GM18867 (cell line): ENCODE measurements around the gene INF2.

ENCODE experiments used
- ATAC-seq: cut with Tn5 transposase; IDR thresholded peaks from one replicate; pipeline ENCODE4 v1.9.1; 2021; ENCODE audit warnings: mild to moderate bottlenecking, moderate library complexity; ENCODE audit not compliant: unreplicated experiment

Gene INF2

DNA sequence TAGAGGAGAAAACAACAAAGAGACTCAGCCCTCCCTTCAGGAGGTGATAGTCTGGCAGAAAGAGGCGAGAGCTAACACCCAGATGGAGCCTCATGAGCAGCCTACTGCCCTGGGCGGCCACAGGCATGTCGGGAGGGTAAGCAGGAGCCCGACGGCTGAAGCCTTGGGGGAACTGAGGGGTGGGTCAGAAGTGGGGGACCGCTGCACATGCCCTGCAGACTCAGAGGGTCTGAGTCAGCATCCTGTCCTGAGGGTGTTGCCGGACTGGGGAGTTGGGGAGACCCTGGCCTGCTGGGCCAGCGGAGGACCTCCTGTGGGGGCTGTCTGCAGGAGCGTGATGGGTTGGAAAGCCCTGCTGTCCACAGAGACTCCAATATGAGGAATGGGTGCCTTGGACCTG, 15.9 kb upstream of the INF2 start:
- ATAC-seq, result no peak

DNA sequence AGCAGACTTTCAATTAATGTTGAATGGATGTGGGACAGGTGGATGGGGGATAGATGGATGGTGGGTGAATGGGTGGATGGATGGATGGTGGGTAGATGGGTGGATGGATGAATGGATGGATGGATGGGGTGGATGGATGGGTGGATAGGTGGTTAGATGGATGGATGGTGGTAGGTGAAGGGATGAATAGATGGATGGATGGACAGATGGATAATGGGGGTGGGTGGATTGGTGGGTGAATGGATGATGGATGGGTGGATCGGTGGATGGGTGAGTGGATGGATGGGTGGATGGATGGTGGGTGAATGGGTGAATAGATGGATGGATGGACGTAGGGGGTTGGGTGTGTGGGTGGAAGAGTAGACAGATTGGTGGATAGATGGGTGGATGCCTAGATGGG, 14.0 kb upstream of the INF2 start:
- no peak for ATAC-seq

DNA sequence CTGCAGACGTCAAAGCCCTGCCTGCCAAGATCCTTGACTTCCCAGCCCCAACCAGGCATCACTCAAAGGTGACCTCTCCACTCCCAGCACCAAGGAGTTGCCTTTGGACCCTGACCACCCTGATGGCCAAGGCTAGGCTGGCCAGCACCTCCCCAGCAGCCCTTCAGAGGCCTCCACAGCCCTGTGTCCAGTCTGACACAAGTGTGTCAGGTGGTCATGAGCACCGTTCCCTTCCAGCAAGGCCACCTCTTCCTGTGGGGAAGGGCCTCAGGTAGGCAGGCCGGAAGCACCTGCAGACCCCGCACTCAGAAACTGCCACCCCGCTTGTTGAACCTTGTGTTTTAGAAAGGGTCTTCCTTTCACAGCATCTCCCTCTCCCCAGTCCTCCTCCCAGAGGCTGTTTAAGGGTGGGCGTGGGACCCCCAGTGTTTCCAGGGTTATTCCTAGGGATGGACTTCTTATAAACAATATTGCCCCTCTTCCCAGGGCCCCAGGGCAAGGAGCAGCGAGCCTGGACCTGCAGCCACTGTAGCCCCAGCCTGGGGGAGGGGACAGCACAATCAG, 13.2 kb upstream of the INF2 start:
- no peak for ATAC-seq

DNA sequence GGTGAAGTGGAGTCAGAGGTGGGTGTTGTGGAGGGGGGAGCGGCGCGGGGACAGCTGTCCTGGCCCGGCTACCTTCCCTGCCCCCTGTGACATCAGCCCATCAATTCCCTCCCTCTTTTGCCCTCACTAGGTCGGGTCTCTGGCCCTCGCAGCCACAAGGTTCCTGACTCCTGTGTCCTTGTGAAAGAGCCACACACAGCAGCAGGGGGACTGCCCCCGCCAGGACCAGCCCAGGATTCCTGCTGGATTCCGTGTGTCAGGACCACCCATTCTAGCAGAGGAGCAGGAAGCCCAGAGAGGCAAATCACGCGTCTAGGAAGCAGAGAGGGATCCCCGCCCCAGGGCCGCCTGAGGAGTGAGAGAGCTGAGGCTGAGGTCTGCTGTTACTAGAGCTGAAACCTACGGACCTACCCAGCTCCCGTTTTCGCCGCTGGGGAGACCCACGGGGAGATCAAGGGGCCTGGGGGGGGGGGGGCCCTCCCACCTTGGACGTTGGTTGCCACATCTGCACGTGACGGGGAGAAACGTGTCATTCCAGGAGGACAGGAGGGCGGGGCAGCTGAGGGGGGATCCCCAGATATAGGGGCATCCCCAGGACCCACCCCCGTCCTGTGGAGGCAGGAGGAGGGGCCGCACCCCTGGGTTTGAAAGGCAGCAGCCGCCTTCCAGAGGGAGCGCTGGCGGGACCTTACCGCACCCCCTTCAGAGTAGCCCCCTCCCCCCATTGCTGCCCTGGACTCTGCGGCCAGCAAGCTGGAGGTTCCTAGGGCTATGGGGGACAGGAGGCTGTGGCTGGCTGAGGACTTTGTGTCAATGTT, 12.5 kb upstream of the INF2 start:
- ATAC-seq, result peak; percentile 17

DNA sequence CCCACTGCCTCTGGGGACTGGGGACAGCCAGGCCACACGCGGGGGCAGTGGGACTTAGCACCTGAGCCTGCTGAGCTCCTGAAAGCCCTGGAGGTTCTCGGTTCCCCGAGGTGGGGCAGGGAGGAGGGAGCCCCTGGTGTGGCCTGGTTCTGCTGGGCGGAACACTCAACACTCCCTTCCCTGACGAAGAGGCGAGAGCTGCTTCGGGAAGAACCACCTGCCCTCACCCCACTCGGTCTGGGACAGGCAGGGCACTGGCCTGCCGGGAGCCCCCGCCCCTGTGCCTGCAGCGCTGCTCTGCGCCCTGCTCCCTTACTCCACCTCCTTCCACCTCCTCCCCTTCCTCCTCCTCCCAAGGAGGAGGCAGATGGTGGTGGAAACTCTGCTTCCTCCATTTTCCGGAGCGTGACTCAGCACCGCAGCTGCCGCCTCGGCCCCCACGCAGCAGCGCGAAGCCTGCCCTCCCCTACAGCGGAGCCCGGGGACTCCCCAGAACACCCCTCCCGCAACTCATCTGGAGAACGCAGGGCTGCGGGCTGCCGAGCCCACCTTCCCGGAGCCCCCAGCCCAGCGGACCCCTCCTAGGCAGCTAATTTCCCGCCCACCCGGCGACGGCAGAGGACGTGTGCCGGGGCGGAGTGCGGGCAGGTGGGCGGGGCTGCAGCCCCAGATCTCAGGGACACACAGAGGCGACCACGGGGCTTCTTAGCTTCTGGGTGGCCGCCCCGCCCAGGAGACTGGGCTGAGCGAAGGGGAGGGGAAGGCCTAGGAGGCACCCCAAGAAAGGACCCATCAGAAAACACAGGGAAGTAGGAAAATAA, 11.7 kb upstream of the INF2 start:
- ATAC-seq, result peak; percentile 37

DNA sequence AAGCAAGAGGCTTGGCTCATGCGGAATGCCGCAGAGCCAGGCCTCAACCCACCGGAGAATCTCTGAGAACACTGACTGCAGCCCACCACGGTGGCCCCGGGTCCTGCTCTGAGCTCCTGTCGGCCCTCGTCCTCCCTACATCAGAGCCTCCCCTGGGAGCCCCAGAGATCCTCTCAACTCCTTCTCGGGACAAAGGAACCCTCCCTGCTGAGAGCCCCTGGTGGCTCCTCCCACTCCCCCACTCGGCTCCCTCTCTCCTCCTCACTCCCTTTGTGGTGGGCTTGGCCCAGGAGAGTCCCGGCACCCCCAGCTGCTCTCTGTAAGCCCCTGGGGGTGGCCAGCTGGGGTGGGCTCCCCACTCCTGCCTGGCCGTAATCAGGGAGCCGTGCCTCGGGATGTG, 11.1 kb upstream of the INF2 start:
- no peak for ATAC-seq

DNA sequence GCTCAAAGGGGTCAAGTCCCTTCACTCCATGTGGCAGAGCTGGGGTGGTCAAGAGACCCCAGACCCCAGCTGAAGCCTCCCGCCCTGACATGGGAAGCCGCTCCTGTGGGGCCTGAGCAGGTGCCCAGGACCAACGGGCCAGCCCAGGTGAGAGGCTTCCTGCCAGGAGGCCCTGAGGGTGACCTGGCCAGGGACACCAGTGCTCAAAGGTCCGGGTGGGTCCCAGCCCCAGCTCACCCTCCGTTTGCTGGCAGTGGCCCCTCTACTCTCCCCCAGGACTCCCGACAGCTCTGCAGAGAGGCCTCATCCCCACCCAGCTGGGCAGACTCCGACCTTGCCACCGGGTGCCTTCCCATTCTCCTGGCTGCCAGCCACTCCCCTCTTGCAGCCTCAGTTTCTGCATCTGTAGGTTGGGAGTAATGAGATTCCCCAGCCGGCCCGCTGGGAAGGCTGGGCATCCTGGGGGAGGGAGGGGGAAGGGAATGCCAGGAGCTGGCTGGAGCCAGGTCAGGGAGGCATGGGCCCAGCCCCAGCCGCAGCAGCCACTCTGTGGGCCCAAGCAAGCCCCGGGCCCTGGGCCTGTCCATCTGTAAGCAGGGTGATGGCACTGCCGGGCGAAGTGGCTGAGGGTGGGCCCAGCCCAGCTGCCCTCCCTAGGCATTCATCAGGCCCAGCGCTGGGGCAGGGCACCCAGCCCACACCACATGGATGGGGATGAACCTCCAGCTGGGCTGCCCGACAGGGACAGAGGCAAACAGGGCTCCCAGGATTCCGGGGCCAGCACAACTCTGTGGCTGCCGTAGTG, 10.3 kb upstream of the INF2 start:
- no peak for ATAC-seq

DNA sequence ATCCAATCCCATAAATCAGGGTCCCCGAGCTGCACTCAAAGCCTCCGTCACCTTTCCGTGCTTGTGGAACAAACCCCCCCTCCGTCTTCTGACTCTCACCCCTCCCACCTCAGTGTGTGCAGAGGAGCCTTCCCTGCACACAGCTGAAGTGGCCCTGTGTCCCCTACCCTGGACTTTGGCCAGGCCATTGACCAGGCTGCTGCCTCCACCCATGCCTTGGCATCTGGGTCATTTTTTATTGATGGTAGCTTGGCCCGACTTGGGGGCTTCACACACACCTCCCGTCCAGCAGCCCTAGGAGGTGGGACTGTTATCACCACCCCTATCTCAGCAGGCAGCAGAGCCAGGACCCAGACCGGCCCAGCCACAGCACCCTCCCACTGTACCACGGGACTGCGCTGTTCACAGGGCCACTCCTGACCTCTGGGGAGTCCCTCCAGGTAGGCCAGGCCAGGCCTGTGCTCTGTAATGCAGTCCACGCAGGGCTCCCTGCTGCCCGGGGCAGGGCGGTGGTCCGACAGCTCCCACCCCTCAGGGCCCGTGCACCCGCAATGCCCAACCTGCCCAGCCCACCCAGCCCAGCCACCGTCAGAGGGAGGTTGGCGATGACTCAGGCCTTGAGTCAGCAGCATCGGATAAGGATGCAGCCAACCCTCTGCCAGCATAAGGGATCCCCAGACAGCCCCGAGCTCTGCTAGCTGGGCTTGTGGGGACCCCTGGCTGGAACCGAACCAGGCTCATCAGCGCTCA, 9.2 kb upstream of the INF2 start:
- no peak for ATAC-seq

DNA sequence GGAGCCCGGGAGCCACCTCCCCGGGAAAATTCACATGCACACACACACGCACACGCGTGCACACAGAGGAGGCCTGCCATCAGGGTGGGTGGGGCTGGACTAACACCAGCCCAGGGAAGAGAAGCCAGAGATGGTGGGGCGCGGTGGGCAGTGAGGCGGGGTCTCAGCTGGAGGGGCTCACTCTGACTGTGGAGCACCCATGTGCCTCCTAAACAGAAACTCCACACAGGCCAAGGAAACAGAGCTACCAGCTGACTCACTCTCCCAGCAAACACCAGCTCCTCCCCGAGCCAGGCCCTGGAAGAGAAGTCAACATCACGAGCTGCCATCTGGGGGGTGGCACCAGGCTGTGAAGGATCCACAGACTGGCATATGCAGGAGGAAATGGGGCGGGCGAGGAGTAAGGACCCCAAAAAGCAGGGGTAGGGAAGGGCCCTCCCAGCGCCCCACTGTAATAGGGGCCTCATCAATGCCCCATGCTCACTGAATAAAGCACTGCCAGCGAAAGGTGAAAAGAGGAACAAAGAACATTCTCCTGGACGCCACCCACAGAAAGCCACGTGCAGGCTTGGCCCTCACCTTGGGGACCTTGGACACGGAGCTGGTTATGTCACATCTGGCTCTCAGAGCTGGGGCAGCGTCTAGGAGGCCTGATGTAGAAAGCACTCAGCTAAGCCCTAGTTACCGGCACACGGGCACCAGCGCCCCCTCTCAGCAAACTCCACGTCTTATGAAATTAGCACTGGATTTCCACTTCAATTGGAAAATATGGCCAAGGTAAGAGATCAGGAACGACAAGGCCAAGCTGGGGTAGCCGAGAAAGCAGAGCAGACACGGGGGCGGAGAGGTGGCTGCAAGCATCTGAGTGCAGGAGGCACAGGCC, 8.4 kb upstream of the INF2 start:
- no peak for ATAC-seq

DNA sequence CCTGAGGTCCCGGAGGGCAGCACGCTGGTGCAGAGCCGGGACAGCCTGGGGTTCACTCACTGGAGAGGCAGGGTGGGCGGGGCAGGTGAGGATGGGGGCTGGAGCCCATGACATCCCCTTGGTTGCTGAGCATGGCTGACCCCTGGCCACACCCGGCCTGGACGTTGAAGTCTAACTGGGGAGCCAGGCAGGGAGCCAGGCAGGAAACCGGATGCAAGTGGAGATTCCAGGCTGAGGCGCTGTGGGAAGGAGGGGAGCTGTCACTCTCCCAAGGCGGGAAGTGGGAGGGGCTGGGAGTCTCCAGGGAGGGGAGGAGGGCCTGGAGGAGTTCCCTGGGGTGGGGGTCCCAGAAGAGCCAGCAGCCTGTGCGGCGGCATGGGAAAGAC, 7.7 kb upstream of the INF2 start:
- ATAC-seq, result no peak

DNA sequence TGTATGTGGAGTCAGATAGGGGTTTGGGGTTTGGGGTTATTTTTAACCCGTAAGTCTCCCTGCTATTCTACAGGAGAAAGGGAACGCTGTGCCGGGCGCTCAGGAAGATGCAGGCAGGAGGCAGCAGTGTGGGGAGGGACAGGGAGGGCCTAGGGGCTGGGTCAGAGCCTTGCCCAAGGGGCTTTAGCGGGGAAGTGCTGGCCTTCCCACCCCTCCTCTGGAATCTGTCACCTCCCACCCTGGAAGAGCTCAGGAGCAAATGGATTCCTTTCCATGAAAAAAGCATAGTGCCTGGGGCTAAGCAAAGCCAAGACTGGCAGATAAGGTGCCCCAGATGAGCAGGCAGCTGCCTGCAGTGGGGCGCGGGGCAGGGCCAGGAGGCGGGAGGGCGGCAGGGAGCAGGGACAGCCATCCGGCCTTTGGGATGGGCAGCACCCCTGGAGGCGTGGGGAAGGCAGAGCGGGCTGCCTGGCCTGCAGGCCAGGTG, 7.3 kb upstream of the INF2 start:
- no peak for ATAC-seq

DNA sequence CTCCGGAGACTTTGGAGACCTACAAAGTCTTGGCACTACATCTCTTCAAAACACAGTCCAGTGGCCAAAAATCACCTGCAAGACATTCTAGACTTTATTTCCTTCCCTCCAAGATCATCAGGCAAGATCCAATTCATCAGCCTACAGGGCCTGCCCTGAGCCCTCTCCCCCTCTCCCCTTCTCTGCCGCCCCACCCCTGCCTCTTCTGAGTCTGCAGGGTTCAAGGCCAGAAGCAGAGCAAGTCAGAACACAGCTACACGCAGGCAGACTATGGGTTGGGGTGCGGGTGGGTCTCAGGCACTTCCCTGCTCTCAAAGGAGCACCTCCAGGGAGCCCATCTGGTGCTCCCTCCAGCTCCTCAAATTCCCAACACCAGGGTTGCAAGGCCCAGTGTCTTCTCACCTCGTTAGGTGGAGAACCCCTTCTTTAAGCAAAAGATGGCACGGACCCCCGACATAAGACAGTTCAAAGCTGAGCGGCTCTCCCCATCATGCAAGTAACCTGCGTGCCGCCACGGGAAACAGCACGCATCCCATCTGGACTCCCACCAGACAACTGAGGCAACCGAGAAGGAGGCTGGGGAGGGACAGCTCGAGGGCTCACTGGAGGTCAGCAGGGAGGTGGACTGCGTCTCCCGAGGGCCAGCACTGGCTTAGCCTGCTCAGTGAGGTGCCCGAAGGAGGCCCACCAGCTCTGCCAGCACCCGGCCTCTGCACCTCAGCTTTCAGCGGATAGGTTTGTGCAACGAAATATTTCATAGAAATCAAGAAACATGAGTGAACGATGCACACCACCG, 5.6 kb upstream of the INF2 start:
- no peak for ATAC-seq

DNA sequence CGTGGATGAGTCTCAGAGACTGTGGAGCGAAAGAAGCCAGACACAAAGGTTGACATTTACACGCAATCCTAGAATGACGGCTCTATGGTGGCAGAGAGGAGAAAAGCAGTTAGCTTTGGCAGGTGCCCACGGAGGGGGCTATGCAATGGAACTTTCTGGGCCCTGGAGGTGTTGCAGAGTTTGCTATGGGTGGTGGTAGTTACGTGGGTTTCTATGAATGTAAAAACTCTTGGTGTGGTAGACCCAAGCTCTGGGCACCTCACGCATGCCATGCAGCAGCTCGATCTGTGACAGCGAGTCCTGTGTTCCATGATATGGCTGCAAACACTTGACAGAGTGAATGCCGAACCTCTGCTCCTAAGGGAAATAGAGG, 5.0 kb upstream of the INF2 start:
- no peak for ATAC-seq

DNA sequence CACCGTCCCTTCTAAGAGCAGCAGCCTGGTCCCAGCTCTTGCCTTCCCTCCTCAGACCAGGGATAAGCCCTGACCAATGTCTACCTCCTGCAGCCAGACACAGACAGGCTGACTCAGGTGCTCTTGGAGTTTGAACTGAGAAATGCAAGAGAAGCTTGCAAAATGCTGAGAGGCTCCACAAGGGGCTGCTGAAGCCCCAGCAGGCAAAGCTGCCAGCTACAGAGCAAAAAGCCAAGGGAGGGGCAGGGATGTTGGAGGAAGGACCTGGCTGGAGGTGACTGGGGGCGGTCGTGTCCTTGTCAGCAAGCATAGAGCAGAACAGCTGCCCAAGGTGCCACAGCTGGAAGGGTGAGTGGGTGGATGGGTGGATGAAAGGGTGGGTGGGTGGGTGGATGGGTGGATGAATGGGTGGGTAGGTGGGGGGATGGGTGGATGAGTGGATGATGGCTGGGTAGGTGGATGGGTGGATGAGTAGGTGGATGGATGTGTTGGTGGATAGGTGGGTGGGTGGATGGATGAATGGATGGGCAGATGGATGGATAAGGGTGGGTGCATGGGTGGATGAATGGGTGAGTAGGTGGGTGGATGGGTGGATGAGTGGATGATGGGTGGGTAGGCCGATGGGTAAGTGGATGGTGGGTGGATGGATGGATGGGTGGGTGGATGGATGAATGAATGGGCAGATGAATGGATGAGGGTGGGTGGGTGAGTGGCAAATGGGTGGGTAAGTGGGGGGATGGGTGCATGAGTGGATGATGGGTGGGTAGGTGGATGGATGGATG, 4.0 kb upstream of the INF2 start:
- no peak for ATAC-seq

DNA sequence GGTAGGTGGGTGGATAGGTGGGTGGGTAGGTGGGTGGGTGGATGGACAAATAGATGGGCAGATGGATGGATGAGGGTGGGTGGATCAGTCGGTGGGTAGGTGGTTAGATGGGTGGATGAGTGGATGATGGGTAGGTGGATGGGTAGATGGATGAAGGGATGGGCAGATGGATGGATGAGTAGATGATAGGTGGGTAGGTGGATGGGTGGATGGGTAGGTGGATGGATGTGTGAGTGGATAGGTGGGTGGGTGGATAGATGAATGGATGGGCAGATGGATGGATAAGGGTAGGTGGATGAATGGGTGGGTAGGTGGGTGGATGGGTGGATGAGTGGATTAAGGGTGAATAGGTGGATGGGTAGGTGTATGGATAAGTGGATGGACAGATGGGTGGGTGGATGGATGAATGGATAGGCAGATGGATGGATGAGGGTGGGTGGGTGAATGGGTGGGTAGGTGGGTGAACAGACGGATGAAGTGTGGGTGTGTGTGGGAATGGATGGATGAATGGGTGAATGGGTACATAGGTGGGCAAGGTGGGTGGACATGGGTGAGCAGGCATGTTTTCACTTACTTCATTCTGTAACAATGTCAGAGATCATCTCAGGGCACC, 3.3 kb upstream of the INF2 start:
- no peak for ATAC-seq

DNA sequence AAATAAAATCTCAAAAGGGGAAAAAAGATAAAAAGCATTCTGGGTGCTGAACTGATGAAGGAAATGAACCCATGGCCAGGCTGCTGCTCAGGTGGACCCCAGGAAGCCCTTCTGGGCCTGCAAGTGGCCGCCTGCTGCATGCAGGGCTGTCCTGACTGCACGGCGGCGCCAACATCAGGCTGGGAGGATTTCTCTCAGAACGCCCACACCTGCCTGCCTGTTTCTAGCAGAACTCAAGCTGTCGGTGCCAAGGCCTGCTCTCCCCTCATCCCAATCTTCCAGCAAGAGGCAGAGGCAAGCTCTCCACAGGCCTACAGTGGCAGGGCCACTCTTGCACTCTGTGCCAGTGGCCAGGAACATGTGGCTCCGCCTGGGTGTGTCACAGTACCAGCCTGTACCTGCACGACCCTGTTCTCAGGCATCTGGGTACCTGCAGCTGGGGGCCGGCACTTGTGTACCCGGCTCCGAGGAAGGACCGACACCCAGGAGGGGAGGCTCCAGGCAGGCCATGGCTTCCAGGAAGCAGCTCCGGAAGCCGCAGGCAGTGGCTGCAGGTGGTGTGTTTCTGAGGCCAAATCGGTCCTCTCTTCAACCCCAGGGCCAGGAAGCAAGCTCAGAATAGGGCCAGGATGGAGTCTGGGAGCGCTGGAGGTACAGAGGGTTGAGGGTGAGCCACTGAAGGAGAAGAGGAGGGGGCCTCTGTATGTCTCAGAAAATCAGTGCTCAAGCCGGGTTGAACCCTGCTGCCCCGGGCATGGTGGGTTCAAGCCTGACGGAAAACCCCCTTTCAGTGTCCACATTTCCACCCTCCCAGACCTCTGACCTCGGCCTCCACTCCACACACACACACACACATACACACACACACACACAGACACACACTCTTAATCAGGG, 2.5 kb upstream of the INF2 start:
- ATAC-seq, result no peak
